GM12878 (cell line): ENCODE measurements around the gene LZTFL1. TPM values are rescaled to one million over a fixed set of nuclear protein-coding genes. Genes with fewer than 3 reads are reported as not detected.
"Not testable (repeated sequence)": the region's sequence is repeated elsewhere in the genome, so short reads cannot be mapped to it uniquely, and the experiment has no call there.

Experiments used
- ATAC-seq: fragments of 200-7000 bp; cut with Tn5 transposase; 3 replicates; pipeline ENCODE4 v1.9.1; 2020; ENCODE audit warnings: mild to moderate bottlenecking, moderate library complexity
- BruUV-seq: library from RNA; stranded (reverse); fragments of 400-500 nt; replicated peaks from 2 replicates; lab custom pipeline; 2021; lab: Mats Ljungman, UMichigan
- CTCF ChIA-PET: fragments of 300-600 bp; sonication (Branson Sonifier 250); formaldehyde crosslinking; extraction: SDS; loops from one replicate; lab custom pipeline; 2021; ENCODE audit warnings: inconsistent platforms; lab: Yijun Ruan, JAX
- POLR2A ChIA-PET: fragments of 350-600 bp; formaldehyde crosslinking; extraction: SDS; loops from one replicate; lab custom pipeline; 2021; ENCODE audit warnings: inconsistent platforms; lab: Charles Lee
- RAD21 ChIA-PET: fragments of 300-600 bp; sonication (Branson Sonifier 250); formaldehyde crosslinking; loops from one replicate; lab custom pipeline; 2023; ENCODE audit warnings: antibody characterized with exemption; ENCODE audit not compliant: unreplicated experiment; lab: Charles Lee
- SMC1A ChIA-PET: fragments of 300-600 bp; sonication (Branson Sonifier 250); formaldehyde crosslinking; loops from one replicate; lab custom pipeline; 2023; ENCODE audit not compliant: unreplicated experiment, uncharacterized antibody; lab: Charles Lee
- DNase-seq: peaks from one replicate; pipeline ENCODE4 v3.0.0-alpha.2; 2011; ENCODE audit warnings: low read depth, low spot score
- FAIRE-seq: peaks from 3 replicates; lab custom pipeline; 2011; peaks lifted over from hg19 to GRCh38; lab: Jason Lieb, UNC
- H2AFZ ChIP-seq: 2 replicates; pipeline ENCODE4 v1.6.0; 2011; ENCODE audit warnings: low read depth, low read length, control low read depth; ENCODE audit not compliant: control insufficient read depth
- H3K27ac ChIP-seq: 2 replicates; pipeline ENCODE4 v1.5.1; 2011; ENCODE audit warnings: control low read depth; ENCODE audit not compliant: control insufficient read depth, insufficient read depth
- H3K27me3 ChIP-seq, 2 experiments: replicated peaks in 1 of 2; 2 replicates each; pipeline versions ENCODE4 v1.6.0 to v1.6.1; 2011; ENCODE audit warnings: low read length in 1 of 2; ENCODE audit not compliant: control insufficient read depth in 2 of 2, insufficient read depth in 2 of 2
- H3K36me3 ChIP-seq, 2 experiments: 2 replicates each; pipeline ENCODE4 v1.5.1; 2011; ENCODE audit warnings: low read length in 1 of 2; ENCODE audit not compliant: control insufficient read depth in 2 of 2, insufficient read depth in 2 of 2
- H3K4me1 ChIP-seq: 2 replicates; pipeline ENCODE4 v1.6.1; 2011; ENCODE audit warnings: mild to moderate bottlenecking, low read length, moderate library complexity, mixed read lengths; ENCODE audit not compliant: control insufficient read depth, insufficient read depth
- H3K4me2 ChIP-seq: 2 replicates; pipeline ENCODE4 v1.6.0; 2011; ENCODE audit warnings: control low read depth; ENCODE audit not compliant: control insufficient read depth, insufficient read depth
- H3K4me3 ChIP-seq: fragments of 200-600 bp; sonication (generic); 2 replicates; pipeline ENCODE4 v1.5.1; 2016
- H3K79me2 ChIP-seq: 2 replicates; pipeline ENCODE4 v1.6.0; 2011; ENCODE audit warnings: low read length; ENCODE audit not compliant: control insufficient read depth, insufficient read depth
- H3K9ac ChIP-seq: 2 replicates; pipeline ENCODE4 v1.8.0; 2011; ENCODE audit warnings: low read length, control low read depth, mixed read lengths; ENCODE audit not compliant: control insufficient read depth, insufficient read depth
- H3K9me3 ChIP-seq: replicated peaks from 3 replicates; pipeline ENCODE4 v1.5.1; 2011; ENCODE audit warnings: mild to moderate bottlenecking, low read length; ENCODE audit not compliant: control insufficient read depth, insufficient read depth
- H4K20me1 ChIP-seq: 2 replicates; pipeline ENCODE4 v1.6.0; 2011; ENCODE audit not compliant: control insufficient read depth, insufficient read depth
- MYC ChIP-seq: IDR thresholded peaks from 2 replicates; pipeline ENCODE4 v1.6.1; 2011; ENCODE audit warnings: mild to moderate bottlenecking, low read length, moderate library complexity, inconsistent platforms; ENCODE audit not compliant: insufficient read depth, insufficient replicate concordance, insufficient read length, severe bottlenecking
- WGBS: methylation state at CpG from one replicate; pipeline ENCODE4 v1.1.6; 2016; ENCODE audit warnings: low lambda C conversion rate; ENCODE audit not compliant: insufficient replicate concordance, insufficient coverage; ENCODE audit errors: missing lambda C conversion rate; 5-methylcytosine and 5-hydroxymethylcytosine counted together
- in situ Hi-C: fragments of 300-500 bp; cut with MboI; formaldehyde crosslinking; loops from 9 replicates; pipeline ENCODE4 v1.14.3; 2018; ENCODE audit warnings: mixed read lengths
- intact Hi-C: fragments of 100-400 bp; cut with micrococcal nuclease; formaldehyde crosslinking; loops from one replicate; pipeline ENCODE4 v1.14.2; 2022; ENCODE audit not compliant: unreplicated experiment
- polyA plus RNA-seq, 11 experiments: library from polyadenylated mRNA; depleted of rRNA in 4 of 11; unstranded in 6 of 11; stranded (reverse) in 5 of 11; fragments of >200 nt; fragmentation: Nextera tagmentation in 4 of 11; fragmentation: Illumina TruSeq in 1 of 11; extraction: Ambion mirVana in 4 of 11; extraction: Trizol in 1 of 11; gene quantifications; 1 replicate in 1 of 11; 2 replicates in 10 of 11; pipeline versions ENCODE4 v1.2.1 to v1.2.3, GENCODE V29; 2011 to 2016; ENCODE audit warnings: inconsistent platforms in 2 of 11, missing spikeins in 2 of 11, low read depth in 1 of 11
- total RNA-seq, 4 experiments: library from RNA; depleted of rRNA in 3 of 4; stranded (reverse); fragments of >200 nt in 3 of 4; fragmentation: Illumina TruSeq in 1 of 4; extraction: Trizol in 1 of 4; gene quantifications; 2 replicates each; pipeline versions ENCODE4 v1.2.1 to v1.2.3, GENCODE V29; 2013 to 2021
- TF ChIP-seq, protein P1 (sequence below): fragments of 450-650 bp; formaldehyde crosslinking; IDR thresholded peaks from 2 replicates; pipeline ENCODE4 v1.4.0; 2020; ENCODE audit warnings: mild to moderate bottlenecking, moderate library complexity

The LZTFL1 gene
- total and polyA plus RNA-seq, 10 of the 15 experiments (the other 5 are each of a cell fraction or from before 2014, with no cell fraction given) = 9.8 to 74.1 (median 11.9) TPM

DNA sequence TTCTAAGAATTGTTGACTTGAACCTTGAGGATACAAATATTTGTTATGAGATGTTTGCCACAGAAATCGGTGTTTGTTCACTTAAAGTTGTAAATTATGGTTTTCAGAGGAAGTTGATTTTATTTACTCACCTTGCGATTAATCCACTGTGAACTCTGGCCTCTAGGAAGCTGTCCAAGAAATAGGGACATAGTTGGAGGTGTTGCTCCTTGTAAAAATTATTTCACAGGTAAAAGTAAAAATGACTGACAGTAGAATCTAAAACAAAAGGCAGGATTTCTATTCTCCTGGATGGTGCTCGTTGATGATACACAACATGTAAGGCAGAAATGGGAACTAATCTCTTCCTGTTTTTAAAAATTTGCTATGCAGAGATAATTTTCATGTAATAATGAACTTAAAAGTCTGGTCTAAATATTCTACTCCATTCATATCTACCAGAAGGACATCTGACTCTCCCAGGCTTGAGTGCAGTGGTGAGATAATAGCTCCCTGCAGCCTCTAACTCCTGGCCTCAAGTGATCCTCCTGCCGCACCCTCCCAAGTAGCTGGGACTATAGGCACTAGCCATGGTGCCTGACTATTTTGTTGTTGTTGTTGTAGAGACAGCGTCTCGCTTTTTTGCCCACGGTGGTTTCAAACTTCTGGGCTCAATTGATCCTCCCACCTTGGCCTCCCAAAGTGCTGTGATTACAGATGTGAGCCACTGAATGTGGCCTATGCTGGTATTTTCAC lies 17.1 kb upstream of the LZTFL1 start (continued):
- TF ChIP-seq MYC = no peak
- TF ChIP-seq, protein P1, sequence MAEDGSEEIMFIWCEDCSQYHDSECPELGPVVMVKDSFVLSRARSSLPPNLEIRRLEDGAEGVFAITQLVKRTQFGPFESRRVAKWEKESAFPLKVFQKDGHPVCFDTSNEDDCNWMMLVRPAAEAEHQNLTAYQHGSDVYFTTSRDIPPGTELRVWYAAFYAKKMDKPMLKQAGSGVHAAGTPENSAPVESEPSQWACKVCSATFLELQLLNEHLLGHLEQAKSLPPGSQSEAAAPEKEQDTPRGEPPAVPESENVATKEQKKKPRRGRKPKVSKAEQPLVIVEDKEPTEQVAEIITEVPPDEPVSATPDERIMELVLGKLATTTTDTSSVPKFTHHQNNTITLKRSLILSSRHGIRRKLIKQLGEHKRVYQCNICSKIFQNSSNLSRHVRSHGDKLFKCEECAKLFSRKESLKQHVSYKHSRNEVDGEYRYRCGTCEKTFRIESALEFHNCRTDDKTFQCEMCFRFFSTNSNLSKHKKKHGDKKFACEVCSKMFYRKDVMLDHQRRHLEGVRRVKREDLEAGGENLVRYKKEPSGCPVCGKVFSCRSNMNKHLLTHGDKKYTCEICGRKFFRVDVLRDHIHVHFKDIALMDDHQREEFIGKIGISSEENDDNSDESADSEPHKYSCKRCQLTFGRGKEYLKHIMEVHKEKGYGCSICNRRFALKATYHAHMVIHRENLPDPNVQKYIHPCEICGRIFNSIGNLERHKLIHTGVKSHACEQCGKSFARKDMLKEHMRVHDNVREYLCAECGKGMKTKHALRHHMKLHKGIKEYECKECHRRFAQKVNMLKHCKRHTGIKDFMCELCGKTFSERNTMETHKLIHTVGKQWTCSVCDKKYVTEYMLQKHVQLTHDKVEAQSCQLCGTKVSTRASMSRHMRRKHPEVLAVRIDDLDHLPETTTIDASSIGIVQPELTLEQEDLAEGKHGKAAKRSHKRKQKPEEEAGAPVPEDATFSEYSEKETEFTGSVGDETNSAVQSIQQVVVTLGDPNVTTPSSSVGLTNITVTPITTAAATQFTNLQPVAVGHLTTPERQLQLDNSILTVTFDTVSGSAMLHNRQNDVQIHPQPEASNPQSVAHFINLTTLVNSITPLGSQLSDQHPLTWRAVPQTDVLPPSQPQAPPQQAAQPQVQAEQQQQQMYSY (CRISPR knock-in tag) = no peak

DNA sequence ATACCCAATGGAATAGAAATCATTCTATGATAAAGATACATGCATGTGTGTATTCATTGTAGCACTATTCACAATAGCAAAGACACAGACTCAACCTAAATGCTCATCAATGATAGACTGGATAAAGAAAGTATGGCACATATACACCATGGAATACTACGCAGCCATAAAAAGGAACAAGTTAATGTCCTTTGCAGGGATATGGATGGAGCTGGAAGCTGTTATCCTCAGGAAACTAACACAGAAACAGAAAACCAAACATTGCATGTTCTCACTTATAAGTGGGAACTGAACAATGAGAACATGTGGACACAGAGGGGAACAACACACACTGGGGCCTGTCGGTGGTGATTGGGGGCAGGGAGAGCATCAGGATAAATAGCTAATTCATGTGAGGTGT lies 15.1 kb upstream of the LZTFL1 start:
- intact Hi-C loops, H3K4me3 ChIP-seq, POLR2A ChIA-PET, DNase-seq, CTCF ChIA-PET, H3K27me3 ChIP-seq, H3K4me2 ChIP-seq, H3K36me3 ChIP-seq, H2AFZ ChIP-seq, ATAC-seq, H4K20me1 ChIP-seq, H3K9me3 ChIP-seq, in situ Hi-C loops, FAIRE-seq, H3K9ac ChIP-seq, RAD21 ChIA-PET, H3K27ac ChIP-seq, H3K79me2 ChIP-seq, BruUV-seq: not testable (repeated sequence)
- WGBS = 77% methylated on average over 2 of the region's 2 CpGs
- SMC1A ChIA-PET = interaction anchor here (0.6 to 9.7 kb wide), 3 partner anchors 28 to 683 kb away, joined by 3 to 59 read pairs (median 3); partner anchors contain the start of gene CCR9
- peaks cover 42% of the 10 kb centered on the region for H3K4me1 ChIP-seq

- H3K27me3 ChIP-seq, in situ Hi-C loops, BruUV-seq, H3K4me2 ChIP-seq, ATAC-seq, H3K36me3 ChIP-seq, H2AFZ ChIP-seq, H3K79me2 ChIP-seq, H3K9ac ChIP-seq, FAIRE-seq, H3K4me3 ChIP-seq, DNase-seq, H3K9me3 ChIP-seq, intact Hi-C loops, CTCF ChIA-PET, H4K20me1 ChIP-seq, H3K27ac ChIP-seq: not testable (repeated sequence)
- WGBS = 93% methylated on average over 1 of the region's 1 CpG
- ChIA-PET POLR2A (interaction anchor here (0.8 kb wide), 1 partner anchor 9 kb away, joined by 3 read pairs; no protein-coding TSS in a partner anchor), RAD21 (interaction anchor here (0.6 to 2.2 kb wide), 2 partner anchors 12 to 25 kb away, joined by 3 to 6 read pairs; no protein-coding TSS in a partner anchor), SMC1A (interaction anchor here (1.3 to 9.7 kb wide), 5 partner anchors 8 to 50 kb away, joined by 3 to 59 read pairs (median 3); partner anchors contain the start of gene CCR9)
- H3K4me1 ChIP-seq = peaks cover 42% of the 10 kb centered on the region
These were observed 14.4 kb upstream of the LZTFL1 start for GRCh38 chr3:45856323-45856722.
